ENCODE data around the gene CFHR4.
"Not testable (repeated sequence)": the region's sequence is repeated elsewhere in the genome, so short reads cannot be mapped to it uniquely, and the experiment has no call there.

Gene CFHR4

DNA sequence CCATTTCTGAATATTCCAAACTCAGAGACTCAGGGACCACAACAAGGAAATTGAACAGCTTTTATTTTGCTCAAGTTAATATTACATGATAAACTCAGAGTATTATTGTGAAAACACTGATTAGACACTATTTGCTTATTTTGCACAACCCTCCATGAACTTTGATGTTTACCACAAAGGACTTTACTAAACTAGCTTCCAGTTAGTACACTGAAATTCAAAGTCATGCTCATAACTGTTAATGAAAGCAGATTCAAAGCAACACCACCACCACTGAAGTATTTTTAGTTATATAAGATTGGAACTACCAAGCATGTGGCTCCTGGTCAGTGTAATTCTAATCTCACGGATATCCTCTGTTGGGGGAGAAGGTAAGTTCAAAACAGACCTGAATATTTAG lies 55.7 kb downstream of the CFHR4 start, which contains the start of gene CFHR2:
CFHR2 (plus strand) TSS at position 171 of the 400 bp plus-strand sequence; CDS start at position 314, 143 bp downstream.
- DNase-seq: not testable (repeated sequence)

DNA sequence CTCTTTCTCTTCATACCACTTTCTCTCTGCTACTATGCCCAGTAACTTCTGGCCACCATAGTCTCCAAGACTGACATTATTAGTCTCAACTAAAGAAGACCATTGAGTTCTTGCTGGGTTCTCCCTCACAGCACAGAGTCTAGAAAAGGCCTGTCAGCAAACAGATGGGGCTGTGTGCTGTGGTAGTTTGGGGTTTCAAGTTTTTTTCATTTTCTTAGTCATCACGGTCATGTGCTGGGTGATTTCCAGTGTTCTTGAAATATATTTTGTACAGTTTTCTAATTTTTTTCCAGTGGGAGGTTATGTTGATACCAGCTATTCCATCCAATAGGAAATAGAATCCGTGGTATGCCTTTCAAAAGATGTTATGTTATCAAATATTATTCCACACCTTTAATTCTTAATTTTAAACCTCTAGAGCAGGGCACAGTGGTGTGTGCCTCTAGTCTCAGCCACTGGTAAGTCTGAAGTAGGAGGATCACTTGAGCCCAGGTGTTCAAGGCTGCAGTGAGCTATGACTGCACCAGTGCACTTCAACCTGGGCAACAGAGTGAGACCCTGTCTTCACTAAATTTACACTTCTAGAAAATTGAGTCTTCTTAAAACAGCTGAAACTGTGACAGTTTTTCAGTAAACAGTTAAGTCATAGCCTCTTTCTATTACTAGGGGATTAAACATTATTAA lies 64.0 kb downstream of the CFHR4 start:
- no peak for DNase-seq

DNA sequence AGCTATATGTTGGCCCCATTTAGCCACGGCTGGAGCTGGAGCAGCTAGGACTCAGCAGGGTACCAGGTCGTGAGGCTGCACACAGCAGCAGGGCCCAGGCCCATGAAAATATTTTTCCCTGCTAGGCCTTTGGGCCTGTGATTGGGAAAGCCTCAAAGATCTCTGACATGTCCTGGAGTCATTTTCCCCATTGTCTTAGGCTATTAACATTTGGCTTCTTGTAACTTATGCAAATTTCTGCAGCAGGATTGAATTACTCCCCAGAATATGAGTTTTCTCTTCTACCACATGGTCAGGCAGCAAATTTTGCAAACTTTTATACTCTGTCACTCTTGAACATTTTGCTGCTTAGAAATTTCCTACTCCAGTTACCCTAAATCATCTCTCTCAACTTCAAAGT lies 66.9 kb downstream of the CFHR4 start:
- no peak for DNase-seq

DNA sequence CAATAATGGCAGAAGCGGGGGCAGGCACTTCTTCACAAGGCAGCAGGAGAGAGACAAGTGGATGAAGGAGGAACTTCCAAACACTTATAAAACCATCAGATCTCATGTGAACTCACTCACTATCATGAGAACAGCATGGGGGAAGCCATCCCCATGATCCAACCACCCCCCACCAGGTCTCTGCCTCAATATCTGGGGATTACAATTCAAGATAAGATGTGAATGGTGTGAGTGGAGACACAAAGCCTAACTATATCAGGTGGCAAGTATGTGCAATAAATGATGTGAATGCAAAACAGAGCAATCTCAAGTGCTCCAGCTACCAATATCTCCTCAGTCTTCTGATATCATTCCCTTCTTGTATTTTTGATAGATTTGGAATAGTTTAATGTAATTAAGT lies 68.1 kb downstream of the CFHR4 start:
- no peak for DNase-seq

DNA sequence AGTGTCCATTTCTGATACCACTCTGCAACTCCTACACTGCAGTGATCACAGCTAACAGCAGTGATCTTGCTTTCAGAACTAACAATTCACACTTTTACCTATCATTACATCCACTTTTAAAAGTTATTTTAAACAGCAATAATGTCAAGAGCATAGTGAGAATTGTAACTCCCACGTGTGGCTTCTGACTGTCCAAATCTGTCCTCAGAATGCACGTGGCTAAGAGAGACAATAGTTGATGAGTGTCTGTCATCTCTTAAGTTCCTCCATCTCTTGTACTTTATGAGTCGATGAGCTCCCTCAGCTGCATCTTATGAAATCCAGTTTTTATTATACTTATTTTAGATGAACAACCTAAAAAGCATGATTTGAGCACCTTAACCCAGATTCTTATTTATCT lies 73.0 kb downstream of the CFHR4 start:
- DNase-seq: no peak
